GM12801 (cell line): ENCODE data around the gene MAFB.

Experiments used
- CTCF ChIP-seq: IDR thresholded peaks from one replicate; pipeline ENCODE4 v1.5.1; 2011; ENCODE audit warnings: control low read depth; ENCODE audit not compliant: insufficient read length; ENCODE audit errors: extremely low read depth

MAFB gene

GRCh38 chr20:40702504-40702903 lies 13.5 kb upstream of the MAFB start:
- TF ChIP-seq CTCF, result no peak

- TF ChIP-seq CTCF, result no peak
Measured at GRCh38 chr20:40698744-40699143, 9.7 kb upstream of the MAFB start.

- no peak for TF ChIP-seq CTCF
Measured at GRCh38 chr20:40698281-40698680, 9.2 kb upstream of the MAFB start.

- TF ChIP-seq CTCF, result no peak
Measured at GRCh38 chr20:40697541-40697940, 8.5 kb upstream of the MAFB start.

- no peak for TF ChIP-seq CTCF
Measured at GRCh38 chr20:40695214-40695613, 6.2 kb upstream of the MAFB start.

GRCh38 chr20:40694246-40694645 lies 5.2 kb upstream of the MAFB start:
- TF ChIP-seq CTCF, result no peak

- no peak for TF ChIP-seq CTCF
Measured at GRCh38 chr20:40692240-40693011, 3.4 kb upstream of the MAFB start.
